ENCODE measurements around the gene JUND.

The JUND gene

DNA sequence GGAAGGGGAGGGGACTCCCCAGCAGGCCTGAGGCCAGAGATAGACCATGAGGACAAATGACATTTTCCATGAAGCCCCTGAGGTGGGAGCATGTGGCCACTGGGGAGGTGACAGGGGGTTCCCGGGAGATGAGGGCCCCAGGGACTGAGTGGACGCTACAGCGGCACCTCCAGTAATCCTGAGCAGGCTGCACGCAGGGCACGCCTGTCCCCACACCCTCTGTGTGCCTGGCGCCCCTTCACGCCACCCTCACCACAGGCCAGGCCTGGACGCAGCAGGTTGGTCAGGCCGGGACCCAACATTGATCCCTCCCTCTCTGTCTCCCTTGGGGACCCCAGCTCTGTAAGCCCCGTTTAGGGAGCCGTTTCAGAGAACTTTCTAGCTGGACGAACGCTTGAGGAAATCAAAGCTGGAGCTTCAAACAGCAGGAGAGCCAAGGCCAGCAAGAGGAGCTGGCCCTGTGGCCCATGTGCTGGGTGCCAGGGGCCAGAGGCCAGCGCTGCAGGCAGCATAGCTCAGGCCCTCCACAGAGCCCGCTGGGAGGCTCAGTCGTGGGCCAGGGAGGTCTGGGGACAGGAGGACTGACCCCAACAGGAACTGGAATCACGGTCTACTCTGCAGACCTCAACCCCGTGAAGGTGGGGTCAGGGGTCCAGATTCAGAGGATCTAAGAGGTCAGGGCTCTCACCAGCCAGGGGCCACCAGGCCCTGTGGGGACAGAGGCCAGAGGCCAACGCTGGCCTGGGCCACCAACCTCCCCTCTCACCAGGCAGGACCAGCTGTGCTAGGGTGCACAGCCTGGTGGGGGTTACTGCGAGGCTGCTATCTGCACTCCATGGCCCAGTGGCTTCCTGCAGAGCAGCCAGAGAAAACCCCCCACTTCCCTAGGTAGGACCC is 26.9 kb upstream of the JUND start:
- no peak for DNase-seq

DNA sequence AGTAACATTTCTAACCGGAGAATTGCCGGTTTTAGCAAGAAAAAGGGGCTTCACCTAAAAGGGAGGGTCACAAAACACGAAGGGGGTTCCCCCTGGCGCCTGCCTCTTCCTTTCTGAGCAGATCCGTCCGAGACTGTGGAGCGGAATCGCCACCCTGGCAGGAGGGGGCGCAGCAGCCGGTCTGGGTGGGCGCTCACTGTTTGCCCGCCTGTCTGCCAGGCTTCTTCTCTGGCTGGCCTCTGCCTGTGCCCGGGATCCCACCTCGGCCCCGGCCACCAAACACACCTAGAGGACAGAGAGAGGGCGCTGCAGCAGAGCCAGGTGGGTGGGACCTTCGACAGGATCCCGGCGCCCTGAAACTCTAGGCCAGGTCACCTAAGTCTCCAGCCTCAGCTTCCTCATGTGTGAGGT is 25.9 kb upstream of the JUND start:
- no peak for DNase-seq

DNA sequence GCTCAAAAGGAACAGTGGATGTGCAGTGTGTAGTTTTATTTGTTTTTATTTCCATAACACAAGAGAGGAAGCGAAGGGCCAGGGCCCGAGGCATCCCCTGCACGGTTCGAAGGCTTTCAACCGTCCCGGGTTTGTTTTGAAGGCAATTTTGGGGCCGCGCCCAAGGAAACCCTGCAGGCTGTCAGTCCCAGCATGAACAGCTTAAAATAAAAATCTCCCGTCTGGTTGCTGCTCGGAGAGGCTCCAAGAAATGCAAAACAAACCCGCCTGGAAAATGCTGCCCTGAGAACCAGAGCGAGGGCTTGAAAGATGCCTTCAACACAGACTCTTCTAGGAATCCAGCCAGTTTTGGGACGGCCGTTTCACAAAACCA is 25.5 kb upstream of the JUND start:
- DNase-seq, result no peak

DNA sequence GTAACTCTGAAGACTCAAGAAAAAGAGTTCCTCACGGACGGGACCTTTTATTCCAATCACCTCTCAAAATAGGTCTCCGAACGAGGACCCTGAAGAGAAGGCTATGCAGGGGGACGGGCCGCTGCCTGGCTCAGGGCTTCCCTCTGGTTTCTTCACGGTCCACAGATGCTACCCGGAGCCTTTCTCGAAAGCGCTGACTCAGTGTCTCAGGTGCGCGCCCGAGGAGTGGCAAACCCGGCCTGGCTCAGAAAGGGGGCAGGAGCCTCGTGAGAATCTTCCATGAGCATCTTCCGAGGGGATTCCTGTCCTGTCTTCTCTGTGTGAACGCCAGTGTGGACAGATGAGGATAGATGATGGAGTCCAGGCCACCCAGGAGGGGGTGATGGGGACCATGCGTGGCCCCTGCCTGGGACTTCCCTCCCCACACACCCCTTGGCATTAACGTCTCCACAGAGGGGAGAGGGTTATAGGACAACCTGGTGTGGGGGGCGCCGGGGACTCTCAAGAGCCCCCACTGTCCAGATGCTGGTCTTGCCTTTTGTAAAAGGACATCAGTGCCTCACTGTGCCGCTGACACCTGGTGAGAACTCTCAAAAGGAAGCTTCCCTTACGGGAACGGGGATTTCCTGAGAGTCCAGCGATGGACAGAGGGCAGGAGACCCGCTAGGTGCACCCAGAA is 24.9 kb upstream of the JUND start:
- no peak for DNase-seq

DNA sequence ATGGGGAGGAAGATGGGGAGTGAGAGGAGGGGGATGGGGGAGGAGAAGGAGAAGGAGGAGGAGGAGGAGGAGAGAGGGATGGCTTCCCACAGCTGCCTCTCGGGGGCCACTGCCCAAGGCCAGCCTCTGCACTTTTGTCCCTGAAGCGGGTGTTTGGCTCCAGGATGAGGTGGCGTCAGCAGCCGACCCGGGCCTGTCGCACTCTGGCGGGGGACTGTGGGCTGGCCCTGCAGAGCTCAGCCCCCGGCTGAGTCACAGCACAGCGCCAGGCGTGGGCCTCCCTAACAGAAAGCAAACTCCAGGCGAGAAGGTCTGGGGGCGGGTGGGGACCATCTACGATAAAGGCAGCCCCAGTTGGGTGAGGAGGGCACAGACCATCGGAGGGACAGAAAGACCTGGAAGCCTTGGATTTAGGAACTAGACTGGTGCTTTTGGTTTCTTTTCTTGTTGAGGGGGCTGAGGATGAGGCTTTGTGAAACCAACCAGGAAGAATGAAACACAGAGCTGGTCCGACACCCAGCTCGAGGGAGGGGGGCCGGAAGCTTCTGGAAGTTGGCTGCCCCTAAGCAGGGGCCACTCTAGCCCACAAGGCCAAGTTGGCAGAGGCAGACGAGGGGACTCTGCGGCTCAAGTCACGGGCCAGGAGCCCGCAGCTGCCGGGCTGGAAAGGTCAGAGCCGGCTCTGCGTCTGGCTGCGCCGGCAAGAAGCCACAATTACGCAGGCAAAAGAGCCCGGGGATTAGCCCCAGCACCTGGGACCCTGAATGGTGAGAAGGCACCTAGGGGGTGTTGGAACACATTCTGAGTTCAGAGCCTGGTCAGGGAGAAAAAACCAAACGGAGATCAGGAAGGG is 23.3 kb upstream of the JUND start:
- DNase-seq, result peak; percentile 75

DNA sequence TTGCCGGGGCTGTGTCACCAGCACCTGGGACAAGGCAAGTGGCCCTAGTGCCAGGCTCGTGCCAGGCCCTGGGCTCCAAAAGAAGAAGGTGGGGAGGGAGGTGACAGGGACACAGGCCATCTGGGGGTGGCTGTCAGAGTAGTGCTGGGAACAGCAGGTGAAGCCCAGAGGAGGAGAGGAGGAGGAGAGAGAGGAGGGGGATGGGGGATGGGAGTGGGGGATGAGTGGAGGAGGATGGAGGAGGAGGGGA is 22.7 kb upstream of the JUND start:
- no peak for DNase-seq

DNA sequence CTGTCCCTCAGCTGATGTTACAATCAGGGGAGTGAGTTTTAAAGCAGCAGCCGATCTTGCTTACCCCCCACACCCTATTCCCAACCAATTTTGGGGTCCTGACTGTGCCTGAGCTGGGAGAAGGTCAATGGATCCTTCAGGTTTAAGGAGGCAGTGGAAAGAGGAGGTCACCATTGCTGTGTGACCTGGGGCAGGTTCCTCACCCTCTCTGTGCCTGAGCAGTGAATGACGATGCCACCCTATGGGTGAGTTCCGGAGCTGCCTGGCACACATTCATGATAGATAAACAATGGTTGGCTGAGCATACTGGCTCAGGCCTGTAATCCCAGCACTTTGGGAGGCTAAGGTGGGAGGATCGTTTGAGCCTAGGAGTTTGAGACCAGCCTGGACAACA is 20.3 kb upstream of the JUND start:
- DNase-seq, result no peak

DNA sequence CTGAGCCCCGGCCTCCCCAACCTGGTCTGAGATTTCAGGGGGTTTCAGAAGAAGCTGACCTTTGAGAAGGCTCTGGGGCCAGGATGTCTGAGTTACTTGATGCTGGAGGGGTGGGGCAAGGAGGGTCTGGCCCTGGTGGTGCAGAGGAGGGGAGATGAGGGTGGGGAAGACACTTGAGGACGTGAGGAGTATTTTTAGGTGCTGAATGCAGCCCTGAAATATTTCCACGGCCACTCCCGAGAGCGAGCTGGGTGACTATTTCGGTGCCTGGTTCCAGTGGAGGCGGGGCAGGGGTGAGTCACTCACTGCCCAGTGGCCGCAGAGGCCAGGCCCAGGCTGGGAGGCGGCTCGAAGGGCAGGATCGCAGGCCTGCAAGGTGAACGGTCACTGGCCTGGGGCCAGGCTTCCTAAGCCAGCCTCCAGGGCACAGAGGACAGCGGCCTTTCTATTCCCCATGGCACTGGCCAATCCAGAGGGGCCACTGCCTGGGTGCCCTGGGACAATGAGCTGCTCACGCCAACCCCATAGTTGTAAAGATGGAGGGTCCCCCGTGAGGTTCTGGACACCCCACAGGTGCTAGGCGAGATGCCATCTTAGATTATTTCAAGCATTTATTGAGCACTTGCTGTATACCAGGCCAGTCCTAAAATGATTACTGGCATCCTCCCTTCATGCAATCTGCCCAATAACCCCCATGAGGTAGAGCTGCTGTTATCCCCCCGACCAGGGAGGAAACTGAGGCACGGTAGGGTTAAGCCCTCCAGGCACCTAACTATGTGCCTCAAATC is 19.7 kb upstream of the JUND start:
- no peak for DNase-seq

DNA sequence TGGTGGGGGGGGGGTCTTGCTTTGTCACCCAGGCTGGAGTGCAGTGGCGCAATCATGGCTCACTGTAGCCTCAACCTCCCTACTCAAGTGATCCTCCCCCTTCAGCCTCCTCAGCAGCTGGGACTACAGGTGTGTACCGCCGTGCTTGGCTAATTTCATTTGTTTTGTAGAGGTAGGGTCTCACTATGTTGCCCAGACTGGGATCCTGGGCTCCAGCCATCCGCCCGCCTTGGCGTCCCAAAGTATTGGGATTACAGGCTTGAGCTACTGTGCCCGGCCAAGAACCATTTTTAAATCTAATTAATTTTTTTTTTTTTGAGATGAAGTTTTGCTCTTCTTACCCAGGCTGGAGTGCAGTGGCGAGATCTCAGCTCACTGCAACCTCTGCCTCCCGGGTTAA is 18.2 kb upstream of the JUND start:
- no peak for DNase-seq

DNA sequence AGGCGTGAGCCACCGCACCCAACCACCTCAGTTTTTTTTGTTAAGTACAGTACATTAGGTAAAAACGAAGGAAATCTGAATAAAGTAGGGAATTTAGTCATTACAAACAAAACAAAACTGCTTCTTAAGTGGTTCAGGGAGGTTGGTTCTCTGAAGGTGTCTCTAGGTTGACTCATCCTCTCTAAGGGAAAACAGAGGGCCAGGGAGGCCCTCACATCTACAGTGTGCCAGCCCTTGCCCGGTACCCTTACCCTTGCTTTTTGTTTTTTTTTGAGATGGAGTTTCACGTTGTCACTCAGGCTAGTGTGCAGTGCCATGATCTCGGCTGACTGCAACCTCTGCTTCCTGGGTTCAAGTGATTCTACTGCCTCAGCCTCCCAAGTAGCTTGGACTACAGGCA is 17.2 kb upstream of the JUND start:
- DNase-seq, result no peak

DNA sequence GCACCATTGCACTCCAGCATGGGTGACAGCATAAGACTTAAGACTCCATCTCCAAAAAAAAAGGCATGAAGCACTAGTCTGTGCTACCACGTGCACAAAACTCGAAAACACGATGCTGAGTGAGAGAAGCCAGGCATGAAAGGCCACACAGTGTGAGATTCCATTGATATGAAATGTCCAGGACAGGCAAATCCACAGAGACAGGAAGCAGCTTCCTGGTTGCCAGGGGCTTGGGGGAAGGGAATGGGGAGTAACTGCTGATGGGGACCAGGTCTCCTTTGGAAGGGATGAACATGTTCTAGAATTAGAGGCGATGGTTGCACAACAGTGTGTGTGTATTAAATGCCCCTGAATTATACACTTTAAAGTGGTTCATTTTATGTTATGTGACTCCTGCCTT is 15.9 kb upstream of the JUND start:
- no peak for DNase-seq

DNA sequence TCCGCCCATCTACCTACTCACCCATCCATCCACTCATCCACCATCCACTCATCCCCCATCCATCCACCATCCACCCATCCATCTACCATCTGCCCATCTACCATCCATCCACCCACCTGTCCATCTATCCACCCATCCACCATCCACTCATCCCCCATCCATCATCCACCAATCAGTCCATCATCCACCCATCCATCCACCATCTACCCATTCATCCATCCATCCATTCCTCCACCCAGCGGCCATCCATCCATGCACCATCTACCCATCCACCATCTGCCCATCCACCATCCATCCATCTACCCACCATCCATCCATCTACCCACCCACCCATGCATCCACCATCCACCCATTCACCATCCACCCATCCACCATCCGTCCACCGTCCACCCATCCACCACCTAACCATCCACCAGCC is 13.6 kb upstream of the JUND start:
- DNase-seq, result no peak

DNA sequence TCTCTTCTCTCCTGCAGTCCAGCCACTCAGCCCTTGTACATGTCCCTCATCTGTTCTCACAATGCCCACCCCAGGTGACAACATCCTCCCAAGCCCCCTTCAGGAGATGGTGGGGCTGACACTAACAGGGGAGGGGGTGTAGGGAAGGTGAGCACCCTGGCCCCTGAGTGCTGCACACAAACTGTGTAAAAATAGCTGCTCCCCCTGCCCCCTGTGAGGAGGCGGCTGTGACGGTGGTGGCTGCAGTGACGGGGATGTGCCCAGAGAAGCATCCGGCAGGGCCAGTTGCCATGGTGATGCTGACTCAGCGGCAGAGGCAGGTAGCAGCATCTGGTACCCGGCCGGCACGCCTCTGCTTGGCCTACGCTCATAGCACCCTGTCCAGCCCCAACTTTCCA is 13.0 kb upstream of the JUND start:
- peak; percentile 18 for DNase-seq

DNA sequence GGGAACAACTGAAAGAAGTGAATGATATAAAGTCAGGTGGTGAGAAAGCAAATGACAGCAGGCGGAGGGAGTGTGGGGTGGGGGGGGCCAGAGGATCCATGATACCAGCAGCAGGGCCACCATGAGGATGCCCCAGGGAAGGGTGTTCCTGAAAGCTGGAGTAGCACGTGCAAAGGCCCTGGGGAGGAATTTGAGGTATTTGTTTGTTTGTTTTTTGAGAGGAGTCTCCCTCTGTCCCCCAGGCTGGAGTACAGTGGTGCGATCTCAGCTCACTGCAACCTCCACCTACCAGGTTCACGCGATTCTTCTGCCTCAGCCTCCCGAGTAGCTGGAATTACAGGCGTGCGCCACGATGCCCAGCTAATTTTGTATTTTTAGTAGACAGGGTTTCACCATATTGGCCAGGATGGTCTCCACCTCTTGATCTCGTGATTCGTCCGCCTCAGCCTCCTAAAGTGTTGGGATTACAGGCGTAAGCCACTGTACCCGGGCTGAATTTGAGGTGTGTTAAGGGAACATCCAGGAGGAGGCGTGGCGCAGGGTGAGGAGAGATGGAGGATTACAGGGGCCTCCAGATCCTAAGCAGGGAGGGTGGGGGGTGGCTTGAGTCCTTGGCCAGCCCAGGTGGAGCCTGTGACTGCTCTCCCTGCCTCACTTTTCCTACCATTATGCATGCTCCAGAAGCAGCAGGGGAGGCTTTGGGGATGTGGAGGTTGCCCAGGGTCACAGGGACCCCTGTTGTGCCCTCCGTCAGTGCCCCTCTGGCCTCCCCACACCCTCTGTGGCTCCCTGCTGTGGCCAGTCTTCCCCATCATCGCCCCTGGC is 12.4 kb upstream of the JUND start:
- DNase-seq, result no peak

DNA sequence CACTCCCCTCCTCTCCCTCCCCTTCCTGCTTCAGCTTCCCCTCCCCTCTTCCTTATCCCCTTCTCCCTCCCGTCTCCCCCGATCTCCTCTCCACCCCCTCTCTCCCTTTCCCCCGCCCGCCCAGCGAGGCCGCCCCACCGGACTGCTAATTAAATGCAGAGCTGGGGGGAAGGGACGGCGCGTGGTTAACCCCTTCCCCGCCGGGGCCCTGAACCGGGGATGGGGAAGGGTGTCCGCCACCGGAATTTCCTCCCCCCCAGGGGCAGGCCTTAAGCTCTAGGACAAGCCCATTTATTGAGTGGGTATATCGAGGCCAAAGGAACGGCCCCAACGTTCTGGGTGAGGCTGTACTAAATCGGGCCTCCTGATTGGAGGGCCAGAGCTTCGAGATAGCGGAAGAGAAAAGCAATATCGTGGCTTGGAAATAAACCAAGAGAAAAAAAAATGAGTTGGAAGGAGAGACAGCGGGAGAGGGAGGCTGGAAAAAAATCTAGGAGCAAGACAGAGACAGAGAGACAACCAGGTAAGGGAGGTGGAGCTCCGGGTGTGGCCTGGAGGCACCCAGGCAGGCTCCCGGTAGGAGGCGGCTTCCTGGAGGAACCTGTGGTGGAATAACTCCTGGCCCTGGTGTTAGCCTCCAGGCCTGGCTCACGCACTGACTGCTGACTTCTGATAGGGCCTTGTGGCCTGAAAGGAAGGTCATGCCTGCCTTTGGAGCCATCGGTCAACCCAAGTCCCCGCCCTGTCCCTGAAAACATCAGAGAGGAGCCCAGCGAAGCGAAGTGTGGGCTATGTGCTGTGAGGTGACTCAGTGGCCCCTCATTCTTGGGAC is 11.6 kb upstream of the JUND start:
- peak; percentile 48 for DNase-seq

DNA sequence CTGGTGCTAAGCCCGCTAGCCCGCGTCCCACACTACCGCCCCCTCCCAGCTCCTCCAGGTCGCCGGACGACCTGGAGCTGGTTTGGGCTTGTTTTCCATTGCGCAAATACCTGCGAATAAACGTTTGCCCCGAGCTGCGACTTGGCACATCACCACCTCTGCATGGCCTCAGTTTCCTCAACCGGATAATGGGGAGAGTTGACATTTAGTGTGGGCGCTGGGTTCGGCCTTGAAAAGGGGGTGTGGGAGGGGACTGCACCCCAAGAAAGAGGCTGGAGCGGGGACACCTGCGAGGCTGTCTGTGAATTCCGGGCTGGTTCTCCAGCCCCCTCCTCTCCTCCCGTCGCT is 11.0 kb upstream of the JUND start:
- DNase-seq, result peak; percentile 48

DNA sequence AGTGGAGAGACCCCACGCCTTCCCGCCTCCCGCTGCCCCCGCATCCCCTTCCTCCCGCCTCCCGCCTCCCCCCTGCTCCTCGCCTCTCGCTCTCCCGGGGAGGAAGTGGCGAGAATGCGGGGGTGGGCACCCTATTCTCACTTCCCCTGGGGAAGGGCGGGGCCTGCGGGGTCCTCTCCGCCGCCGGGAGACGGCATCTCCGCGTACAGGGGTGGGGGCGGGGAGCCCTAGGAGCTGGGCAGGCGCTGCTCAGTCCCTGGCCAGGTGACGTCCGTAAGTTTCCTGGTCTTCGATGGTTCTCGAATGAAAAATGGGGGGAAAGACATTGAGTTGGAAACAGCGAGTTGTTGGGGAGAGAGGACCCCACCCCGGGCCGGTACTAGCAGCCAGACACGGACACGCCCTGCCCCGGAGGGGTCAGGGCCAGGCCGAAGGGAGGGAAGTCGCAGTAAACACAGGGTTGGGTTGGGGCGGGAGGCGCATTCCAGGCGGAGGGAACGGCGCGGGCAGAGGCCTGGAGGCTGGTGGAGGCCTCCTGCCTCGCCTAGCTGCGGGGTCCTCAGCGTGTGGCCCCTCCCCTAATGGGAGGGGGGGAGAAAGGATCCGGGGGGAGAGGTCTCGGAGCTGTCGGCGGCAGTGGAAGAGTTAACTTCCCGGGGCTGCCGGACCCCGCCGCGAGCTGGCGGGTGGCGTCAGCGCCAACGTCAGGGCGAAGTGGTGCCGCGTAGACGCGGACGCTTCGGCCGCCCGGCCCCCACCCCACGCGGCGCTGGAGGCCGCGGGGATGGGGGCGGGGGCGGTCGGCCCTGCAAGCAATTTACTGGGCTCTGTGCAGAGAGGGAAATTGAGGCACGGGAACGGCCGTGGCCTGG is 10.4 kb upstream of the JUND start:
- DNase-seq, result peak; percentile 66

DNA sequence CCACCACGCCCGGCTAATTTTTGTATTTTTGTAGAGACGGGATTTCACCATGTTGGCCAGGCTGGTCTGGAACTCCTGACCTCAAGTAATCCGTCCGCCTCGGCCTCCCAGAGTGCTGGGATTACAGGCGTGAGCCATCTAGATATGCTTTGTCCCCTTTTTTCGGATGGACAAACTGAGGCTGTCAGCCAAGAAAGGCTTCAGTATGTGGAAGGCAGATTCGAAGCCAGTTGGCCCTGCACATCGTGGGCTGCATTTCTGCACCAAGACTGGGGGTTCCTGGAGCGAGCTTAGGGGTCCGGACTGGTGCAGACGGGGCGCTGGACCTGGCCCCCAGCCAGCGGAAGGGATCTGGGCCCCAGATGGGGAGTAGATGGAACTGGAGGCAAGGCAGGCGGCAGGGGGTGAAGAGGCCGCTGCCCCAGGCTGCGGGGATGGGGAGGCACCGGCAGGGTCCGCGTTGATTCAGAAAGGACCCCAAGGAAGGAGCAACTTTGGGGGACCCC is 9.7 kb upstream of the JUND start:
- no peak for DNase-seq

DNA sequence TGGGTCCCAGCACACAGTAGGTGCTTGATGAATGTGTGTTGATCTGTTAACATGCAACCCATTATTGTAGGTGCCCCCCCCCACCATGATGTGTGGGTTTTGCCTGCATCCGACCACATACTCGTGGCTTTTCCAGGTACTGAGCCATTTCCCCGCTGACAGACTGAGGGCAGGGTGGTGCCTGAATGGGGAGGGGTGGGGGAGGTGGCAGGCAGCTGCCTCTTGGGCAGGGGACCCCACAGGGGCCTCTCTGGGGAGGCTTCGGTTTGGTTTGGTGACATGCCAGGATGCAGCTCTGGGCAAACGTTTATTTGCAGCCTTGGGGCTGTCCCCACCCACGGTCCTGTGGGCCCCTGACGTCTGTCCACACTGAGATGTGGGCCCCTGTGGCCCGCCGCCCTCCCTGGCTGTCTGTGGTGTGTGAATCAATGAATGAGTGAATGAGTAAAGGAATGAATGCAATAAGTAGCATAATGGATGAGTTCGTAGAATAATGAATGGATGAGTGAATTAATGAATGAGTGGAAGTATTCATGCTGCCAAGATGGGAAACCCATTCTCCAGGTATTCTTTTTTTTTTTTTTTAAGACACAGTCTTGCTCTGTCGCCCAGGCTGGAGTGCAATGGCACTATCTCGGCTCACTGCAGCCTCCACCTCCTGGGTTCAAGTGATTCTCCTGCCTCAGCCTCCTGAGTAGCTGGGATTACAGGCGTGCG is 9.0 kb upstream of the JUND start:
- no peak for DNase-seq
